Prostate gland (tissue), 2 donors: Measurements from ENCODE around the gene MECP2.

Experiments used
- POLR2A ChIP-seq: fragments of 450-650 bp; IDR thresholded peaks from one replicate; pipeline ENCODE4 v1.6.1; 2016; ENCODE audit warnings: antibody characterized with exemption, mild to moderate bottlenecking
- POLR2AphosphoS5 ChIP-seq: sonication (generic); formaldehyde crosslinking; IDR thresholded peaks from one replicate; pipeline ENCODE4 v1.6.1; 2017; ENCODE audit warnings: antibody characterized with exemption
- TF ChIP-seq, protein P1 (sequence below), 4 experiments: fragments of 200-600 bp in 2 of 4; fragments of 450-650 bp in 2 of 4; sonication (generic) in 2 of 4; IDR thresholded peaks; 1 replicate in 3 of 4; 2 replicates in 1 of 4; pipeline ENCODE4 v1.5.1; 2016 to 2019; ENCODE audit warnings: antibody characterized with exemption in 4 of 4, mild to moderate bottlenecking in 2 of 4, moderate library complexity in 2 of 4

DNA sequence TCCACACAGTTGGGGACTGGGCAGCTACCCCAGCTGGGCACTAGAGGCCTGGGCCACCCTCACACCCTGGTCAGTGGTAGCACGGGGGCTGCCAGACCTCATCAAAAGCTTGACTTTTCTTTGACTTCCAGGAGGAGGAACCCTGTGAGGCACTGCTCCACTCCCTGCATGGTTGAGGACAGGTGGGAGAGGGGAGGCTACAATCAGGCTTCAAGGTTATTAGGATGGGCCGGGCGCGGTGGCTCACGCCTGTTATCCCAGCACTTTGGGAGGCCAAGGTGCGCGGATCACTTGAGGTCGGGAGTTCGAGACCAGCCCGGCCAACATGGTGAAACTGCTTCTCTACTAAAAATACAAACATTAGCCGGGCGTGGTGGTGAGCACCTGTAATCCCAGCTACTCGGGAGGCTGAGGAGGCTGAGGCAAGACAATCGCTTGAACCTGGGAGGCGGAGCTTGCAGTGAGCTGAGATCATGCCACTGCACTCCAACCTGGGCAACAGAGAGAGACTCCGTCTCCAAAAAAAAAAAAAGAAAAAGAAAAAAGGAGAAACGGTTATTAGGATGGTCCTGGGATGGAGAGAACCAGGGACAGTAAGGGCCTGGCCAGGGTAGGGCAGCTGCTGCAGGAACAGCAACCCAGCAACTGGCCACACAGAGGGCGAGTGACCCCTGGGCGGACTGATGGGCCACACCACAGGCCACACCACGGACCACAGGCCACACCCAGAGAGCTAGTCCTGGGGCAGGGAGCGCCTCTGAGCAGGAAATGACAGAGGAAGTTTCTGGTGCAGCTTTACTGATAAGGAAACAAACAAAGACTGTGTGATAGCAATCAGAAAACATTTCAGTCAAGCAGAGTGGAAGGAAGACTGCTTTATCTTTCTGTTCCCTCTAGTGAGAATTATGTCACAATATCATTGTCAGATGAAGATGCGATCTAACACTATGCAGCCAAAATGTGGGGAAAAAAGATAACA is 26.0 kb upstream of the MECP2 start:
- TF ChIP-seq POLR2AphosphoS5 (no peak), POLR2A (no peak)
- TF ChIP-seq, protein P1, sequence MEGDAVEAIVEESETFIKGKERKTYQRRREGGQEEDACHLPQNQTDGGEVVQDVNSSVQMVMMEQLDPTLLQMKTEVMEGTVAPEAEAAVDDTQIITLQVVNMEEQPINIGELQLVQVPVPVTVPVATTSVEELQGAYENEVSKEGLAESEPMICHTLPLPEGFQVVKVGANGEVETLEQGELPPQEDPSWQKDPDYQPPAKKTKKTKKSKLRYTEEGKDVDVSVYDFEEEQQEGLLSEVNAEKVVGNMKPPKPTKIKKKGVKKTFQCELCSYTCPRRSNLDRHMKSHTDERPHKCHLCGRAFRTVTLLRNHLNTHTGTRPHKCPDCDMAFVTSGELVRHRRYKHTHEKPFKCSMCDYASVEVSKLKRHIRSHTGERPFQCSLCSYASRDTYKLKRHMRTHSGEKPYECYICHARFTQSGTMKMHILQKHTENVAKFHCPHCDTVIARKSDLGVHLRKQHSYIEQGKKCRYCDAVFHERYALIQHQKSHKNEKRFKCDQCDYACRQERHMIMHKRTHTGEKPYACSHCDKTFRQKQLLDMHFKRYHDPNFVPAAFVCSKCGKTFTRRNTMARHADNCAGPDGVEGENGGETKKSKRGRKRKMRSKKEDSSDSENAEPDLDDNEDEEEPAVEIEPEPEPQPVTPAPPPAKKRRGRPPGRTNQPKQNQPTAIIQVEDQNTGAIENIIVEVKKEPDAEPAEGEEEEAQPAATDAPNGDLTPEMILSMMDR (IDR thresholded peaks at IDR 0.05): no peak
